Mononuclear cell (primary cell): ENCODE results near the gene C16orf54. TPM values are rescaled to one million over a fixed set of nuclear protein-coding genes. Genes with fewer than 3 reads are reported as not detected.
"Not testable (repeated sequence)": the region's sequence is repeated elsewhere in the genome, so short reads cannot be mapped to it uniquely, and the experiment has no call there.

Experiments
- H3K27me3 ChIP-seq: 2 replicates; pipeline ENCODE4 v1.6.0; 2011; ENCODE audit warnings: low read length, control low read depth; ENCODE audit not compliant: insufficient read depth
- H3K4me1 ChIP-seq: 2 replicates; pipeline ENCODE4 v1.5.1; 2011; ENCODE audit warnings: mild to moderate bottlenecking, low read length, control low read depth; ENCODE audit not compliant: insufficient read depth
- H3K4me3 ChIP-seq: 2 replicates; pipeline ENCODE4 v1.5.1; 2011; ENCODE audit warnings: mild to moderate bottlenecking, low read length, moderate library complexity
- H3K9me3 ChIP-seq: 2 replicates; pipeline ENCODE4 v1.5.1; 2011; ENCODE audit warnings: low read depth, mild to moderate bottlenecking, control low read depth, low read length
- total RNA-seq: library from RNA; depleted of rRNA; stranded (reverse); fragments of >200 nt; gene quantifications from one replicate; pipeline ENCODE4 v1.2.3, GENCODE V29; 2012

The C16orf54 gene
- total RNA-seq, 1 donor, result 87.9 TPM

DNA sequence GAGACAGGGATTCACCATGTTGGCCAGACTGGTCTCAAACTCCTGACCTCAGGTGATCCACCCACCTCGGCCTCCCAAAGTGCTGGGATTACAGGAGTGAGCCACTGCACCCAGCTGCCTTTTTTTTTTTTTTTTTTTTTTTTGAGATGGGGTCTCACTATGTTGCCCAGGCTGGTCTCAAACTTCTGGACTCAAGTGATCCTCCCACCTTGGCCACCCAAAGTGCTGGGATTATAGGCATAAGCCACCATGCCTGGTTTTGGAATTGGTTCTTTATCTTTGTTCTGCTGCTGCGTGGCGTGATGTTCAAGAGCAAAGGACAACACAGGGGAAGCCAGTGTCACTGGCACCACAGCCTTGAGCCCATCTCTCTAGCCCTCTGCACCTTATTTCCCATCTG, 50.1 kb downstream of the C16orf54 start:
- not testable (repeated sequence) for H3K4me1 ChIP-seq, H3K9me3 ChIP-seq, H3K4me3 ChIP-seq, H3K27me3 ChIP-seq

DNA sequence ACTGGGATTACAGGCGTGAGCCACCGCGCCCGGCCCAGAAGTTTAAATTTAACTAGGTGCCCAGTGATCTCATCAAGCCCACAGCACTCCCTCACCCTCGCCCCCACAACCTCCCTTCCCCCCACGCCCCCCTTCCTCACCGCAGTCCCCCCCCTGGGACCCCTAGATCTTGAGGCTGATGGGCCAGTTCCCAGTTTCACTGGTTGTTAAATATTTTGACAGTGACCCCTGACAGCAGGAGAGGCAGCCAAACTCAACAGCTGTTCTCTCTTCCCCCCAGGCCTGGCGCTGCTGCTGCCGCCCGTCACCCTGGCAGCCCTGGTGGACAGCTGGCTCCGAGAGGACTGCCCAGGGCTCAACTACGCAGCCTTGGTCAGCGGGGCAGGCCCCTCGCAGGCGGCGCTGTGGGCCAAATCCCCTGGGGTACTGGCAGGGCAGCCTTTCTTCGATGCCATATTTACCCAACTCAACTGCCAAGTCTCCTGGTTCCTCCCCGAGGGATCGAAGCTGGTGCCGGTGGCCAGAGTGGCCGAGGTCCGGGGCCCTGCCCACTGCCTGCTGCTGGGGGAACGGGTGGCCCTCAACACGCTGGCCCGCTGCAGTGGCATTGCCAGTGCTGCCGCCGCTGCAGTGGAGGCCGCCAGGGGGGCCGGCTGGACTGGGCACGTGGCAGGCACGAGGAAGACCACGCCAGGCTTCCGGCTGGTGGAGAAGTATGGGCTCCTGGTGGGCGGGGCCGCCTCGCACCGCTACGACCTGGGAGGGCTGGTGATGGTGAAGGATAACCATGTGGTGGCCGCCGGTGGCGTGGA, 51.2 kb downstream of the C16orf54 start:
- no peak overlapping the region for H3K4me3 ChIP-seq
- H3K27me3 ChIP-seq, result no peaks in the 10 kb centered on the region
- H3K4me1 ChIP-seq, result peaks cover 9% of the 10 kb centered on the region
- H3K9me3 ChIP-seq, result no peaks in the 10 kb centered on the region

DNA sequence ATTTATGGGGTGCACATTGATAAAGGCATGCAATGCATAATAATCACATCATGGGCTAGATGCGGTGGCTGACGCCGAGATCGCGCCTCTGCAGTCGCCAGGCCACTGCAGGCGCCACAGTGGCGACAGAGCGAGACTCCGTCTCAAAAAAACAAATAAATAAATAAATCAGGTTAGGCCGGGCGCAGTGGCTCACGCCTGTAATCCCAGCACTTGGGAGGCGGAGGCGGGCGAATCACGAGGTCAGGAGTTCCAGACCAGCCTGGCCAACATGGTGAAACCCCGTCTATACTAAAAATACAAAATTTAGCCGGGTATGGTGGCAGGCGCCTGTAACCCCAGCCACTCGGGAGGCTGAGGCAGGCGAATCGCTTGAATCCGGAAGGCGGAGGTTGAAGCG, 53.2 kb downstream of the C16orf54 start:
- H3K4me1 ChIP-seq, result peaks cover 11% of the 10 kb centered on the region
- H3K27me3 ChIP-seq, result not testable (repeated sequence)

More for the DNA sequence above, 53.2 kb downstream of the C16orf54 start:
- H3K9me3 ChIP-seq, H3K4me3 ChIP-seq: not testable (repeated sequence)

Other genes with a start within 250 kb of the C16orf54 start
- gene NPIPB12, start 239.6 kb downstream of the C16orf54 start, total RNA-seq, result 38.7 TPM
- gene SPN, start 82.7 kb downstream of the C16orf54 start, total RNA-seq, result 29.7 TPM
- gene QPRT, start 66.8 kb downstream of the C16orf54 start, total RNA-seq, result 0.21 TPM
- not detected for gene ZG16, start 32.3 kb upstream of the C16orf54 start, total RNA-seq
- gene KIF22, start 44.8 kb upstream of the C16orf54 start, total RNA-seq, result 78.5 TPM
- gene MAZ, start 60.5 kb upstream of the C16orf54 start, total RNA-seq, result 132 TPM
- gene PRRT2, start 66.2 kb upstream of the C16orf54 start, total RNA-seq, result 0.52 TPM
- 14.4 TPM for gene PAGR1, start 70.2 kb upstream of the C16orf54 start, total RNA-seq
- 75.6 TPM for gene MVP, start 74.5 kb upstream of the C16orf54 start, total RNA-seq
- gene CDIPT, start 117.2 kb upstream of the C16orf54 start, total RNA-seq, result 22.1 TPM
- under 0.01 TPM for gene SEZ6L2, start 153.6 kb upstream of the C16orf54 start, total RNA-seq
- not detected for gene ASPHD1, start 154.5 kb upstream of the C16orf54 start, total RNA-seq
- gene KCTD13, start 180.2 kb upstream of the C16orf54 start, total RNA-seq, result 21.5 TPM
- 61.1 TPM for gene TMEM219, start 216.1 kb upstream of the C16orf54 start, total RNA-seq
- 10.5 TPM for gene TAOK2, start 227.9 kb upstream of the C16orf54 start, total RNA-seq
- 3.9 TPM for gene HIRIP3, start 249.6 kb upstream of the C16orf54 start, total RNA-seq